ENCODE results near the gene DPCD.
"Not testable (repeated sequence)": the region's sequence is repeated elsewhere in the genome, so short reads cannot be mapped to it uniquely, and the experiment has no call there.

DPCD gene

GRCh38 chr10:101624526-101625102, 36.5 kb downstream of the DPCD start:
- Histone ChIP-seq H3K27ac (no peak overlapping the region), H3K4me3 (no peak overlapping the region)
- TF ChIP-seq, protein P1, sequence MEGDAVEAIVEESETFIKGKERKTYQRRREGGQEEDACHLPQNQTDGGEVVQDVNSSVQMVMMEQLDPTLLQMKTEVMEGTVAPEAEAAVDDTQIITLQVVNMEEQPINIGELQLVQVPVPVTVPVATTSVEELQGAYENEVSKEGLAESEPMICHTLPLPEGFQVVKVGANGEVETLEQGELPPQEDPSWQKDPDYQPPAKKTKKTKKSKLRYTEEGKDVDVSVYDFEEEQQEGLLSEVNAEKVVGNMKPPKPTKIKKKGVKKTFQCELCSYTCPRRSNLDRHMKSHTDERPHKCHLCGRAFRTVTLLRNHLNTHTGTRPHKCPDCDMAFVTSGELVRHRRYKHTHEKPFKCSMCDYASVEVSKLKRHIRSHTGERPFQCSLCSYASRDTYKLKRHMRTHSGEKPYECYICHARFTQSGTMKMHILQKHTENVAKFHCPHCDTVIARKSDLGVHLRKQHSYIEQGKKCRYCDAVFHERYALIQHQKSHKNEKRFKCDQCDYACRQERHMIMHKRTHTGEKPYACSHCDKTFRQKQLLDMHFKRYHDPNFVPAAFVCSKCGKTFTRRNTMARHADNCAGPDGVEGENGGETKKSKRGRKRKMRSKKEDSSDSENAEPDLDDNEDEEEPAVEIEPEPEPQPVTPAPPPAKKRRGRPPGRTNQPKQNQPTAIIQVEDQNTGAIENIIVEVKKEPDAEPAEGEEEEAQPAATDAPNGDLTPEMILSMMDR (IDR thresholded peaks at IDR 0.05), result no peak
- DNase-seq (ENCODE audit: low spot score), result peak; percentile 53

DNA sequence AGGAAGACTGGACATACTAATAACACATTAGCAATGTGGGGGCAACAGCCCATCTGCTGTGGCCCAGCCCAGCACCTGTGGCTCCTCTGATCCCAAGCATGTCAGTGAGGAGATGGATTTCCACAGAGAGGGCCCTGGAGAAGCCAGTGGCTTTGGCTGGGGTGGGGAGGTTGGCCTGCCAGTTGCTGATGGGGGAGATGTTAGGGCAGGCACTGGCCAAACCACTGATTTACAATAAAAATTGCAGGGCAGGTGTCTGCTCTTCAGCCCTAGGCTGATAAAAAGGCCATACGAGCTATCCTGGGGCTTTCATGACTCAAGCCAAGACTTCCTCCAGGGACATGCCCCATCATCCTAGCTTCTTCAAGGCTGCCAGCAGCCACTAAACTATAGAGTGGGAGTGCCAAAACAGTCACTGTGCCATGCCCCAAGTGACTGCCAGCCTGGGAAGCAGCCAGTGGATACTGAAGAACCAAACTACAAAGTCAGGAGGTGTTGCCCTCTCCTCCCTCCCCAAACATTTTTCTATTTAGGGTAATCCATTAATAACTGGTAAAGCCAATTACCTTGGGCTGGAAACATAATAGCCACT, 37.8 kb downstream of the DPCD start:
- H3K4me3 ChIP-seq, result no peak overlapping the region
- TF ChIP-seq, protein P1 (IDR thresholded peaks at IDR 0.05), result no peak
- H3K27ac ChIP-seq, result no peak overlapping the region
- peak; percentile 36 for DNase-seq (ENCODE audit: low spot score)

GRCh38 chr10:101629837-101630632, 41.9 kb downstream of the DPCD start:
- H3K4me3 ChIP-seq, result no peak overlapping the region
- TF ChIP-seq, protein P1 (IDR thresholded peaks at IDR 0.05), result no peak
- H3K27ac ChIP-seq, result no peak overlapping the region
- peak; percentile 26 for DNase-seq (ENCODE audit: low spot score)

GRCh38 chr10:101630633-101630920, 42.5 kb downstream of the DPCD start:
- TF ChIP-seq, protein P1 (IDR thresholded peaks at IDR 0.05), result no peak
- DNase-seq (ENCODE audit: low spot score), result no peak
- Histone ChIP-seq H3K27ac (no peak overlapping the region), H3K4me3 (no peak overlapping the region)

DNA sequence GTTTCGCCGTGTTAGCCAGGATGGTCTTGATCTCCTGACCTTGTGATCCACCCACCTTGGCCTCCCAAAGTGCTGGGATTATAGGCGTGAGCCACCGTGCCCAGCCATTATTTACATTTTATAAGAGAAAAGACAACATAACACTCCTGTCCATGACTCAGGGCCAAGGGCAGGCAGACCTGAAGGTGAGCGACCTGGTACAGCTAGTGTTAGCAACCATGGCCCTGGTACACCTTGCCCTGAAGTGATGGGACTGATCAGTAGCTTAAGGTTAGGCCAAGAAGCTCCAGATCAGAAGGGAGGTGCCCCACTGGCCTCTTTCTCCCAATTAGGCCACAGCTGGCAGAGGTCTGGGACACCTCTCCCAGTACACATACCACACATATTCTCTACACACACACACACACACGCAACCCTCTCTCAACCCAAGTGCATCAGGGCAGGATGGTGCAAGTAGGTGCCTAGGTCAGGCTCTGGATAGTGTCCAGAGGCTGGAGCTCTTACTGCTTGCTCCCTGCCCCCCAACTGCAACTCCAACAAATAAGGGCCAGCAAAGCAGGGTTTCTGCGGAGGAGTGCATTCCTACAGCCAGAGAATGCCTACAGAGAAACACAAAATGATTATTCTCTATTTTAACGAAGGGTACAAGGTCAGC, 43.8 kb downstream of the DPCD start:
- TF ChIP-seq, protein P1 (IDR thresholded peaks at IDR 0.05), result no peak
- Histone ChIP-seq H3K27ac (no peak overlapping the region), H3K4me3 (no peak overlapping the region)
- DNase-seq (ENCODE audit: low spot score), result no peak

GRCh38 chr10:101633510-101633909, 45.4 kb downstream of the DPCD start:
- DNase-seq (ENCODE audit: low spot score); H3K27ac ChIP-seq; H3K4me3 ChIP-seq: not testable (repeated sequence)

DNA sequence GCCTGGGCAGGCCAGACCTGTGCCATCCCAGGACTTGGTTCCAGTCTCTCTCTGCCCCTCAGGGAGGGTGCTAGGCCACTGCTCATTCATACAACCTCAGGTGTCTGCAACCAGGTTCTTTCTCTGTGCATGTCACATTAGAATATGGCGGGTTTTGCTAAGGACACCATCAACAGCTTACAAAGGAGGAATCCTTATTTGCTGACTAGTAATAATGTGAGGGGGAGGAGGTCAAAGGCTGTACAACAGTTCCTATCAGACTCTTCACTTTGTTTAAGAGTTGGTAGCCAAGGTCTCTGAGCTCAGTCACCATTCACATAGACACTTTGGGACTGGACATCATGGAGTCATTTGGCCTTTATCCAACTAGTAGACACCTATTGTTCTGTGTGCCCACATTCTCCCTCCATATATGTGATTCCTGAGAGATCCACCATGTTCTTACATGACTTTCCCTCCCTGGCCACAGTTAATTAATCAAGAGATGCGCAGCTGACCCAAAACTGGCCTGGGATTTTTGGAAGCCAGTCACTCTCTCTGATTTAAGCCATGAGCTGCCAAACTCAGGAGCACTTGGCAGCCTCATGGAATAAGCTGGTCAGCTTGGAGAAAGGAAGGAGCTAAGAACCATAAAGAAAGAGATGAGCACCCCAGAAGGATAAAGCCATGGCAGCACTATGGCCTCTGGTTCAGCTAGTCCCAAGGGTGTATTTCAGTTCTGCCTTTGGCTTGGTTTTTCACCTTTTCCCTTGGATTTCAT, 51.2 kb downstream of the DPCD start:
- Histone ChIP-seq H3K4me3 (no peak overlapping the region), H3K27ac (no peak overlapping the region)
- DNase-seq (ENCODE audit: low spot score), result no peak
- TF ChIP-seq, protein P1 (IDR thresholded peaks at IDR 0.05), result no peak
